Measurements from ENCODE around the gene SLC12A5. TPM values are rescaled to one million over a fixed set of nuclear protein-coding genes. Genes with fewer than 3 reads are reported as not detected.

Gene SLC12A5
- total RNA-seq, 1 donor from 2014 or later, result 0.77 TPM

DNA sequence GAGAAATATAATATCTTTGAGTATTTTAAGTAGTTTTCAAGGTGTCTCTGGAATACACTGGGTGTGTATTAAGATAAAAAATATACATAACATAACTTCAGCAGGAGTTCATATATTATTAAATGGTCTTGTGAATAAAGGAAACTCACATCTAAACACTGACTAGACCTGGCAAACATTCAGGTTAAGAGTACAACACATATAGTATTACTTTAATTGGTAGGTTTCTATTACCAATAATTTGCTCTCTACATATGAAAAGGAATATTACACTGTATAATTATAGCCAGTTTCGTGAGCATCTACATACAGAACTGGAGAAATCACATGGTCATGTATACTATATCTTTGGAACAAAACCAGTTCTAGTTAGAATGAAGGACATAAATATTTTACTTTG lies 52.1 kb downstream of the SLC12A5 start:
- peaks cover 12% of the 10 kb centered on the region for H3K36me3 Mint-ChIP-seq
- H4K20me1 ChIP-seq (ENCODE audit: low read depth), result peaks cover 100% of the 10 kb centered on the region
- no peak overlapping the region for H3K9ac ChIP-seq
- no peak overlapping the region for H3K27ac Mint-ChIP-seq
- peaks cover 14% of the 10 kb centered on the region for H3K4me1 ChIP-seq
- H3K4me3 Mint-ChIP-seq, result no peak overlapping the region
- H3K4me3 ChIP-seq, result no peak overlapping the region
- H3K4me1 Mint-ChIP-seq, result peaks cover 15% of the 10 kb centered on the region
- DNase-seq (ENCODE audit: low spot score), result no peak
- TF ChIP-seq, protein P1, sequence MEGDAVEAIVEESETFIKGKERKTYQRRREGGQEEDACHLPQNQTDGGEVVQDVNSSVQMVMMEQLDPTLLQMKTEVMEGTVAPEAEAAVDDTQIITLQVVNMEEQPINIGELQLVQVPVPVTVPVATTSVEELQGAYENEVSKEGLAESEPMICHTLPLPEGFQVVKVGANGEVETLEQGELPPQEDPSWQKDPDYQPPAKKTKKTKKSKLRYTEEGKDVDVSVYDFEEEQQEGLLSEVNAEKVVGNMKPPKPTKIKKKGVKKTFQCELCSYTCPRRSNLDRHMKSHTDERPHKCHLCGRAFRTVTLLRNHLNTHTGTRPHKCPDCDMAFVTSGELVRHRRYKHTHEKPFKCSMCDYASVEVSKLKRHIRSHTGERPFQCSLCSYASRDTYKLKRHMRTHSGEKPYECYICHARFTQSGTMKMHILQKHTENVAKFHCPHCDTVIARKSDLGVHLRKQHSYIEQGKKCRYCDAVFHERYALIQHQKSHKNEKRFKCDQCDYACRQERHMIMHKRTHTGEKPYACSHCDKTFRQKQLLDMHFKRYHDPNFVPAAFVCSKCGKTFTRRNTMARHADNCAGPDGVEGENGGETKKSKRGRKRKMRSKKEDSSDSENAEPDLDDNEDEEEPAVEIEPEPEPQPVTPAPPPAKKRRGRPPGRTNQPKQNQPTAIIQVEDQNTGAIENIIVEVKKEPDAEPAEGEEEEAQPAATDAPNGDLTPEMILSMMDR (IDR thresholded peaks at IDR 0.05), result no peak
- TF ChIP-seq EZH2phosphoT487 (IDR thresholded peaks at IDR 0.05) (no peak), EZH2 (IDR thresholded peaks at IDR 0.05) (no peak)
- H3K9me3 Mint-ChIP-seq, result no peaks in the 10 kb centered on the region
- H3K27ac ChIP-seq, result no peak overlapping the region
- peaks cover 3% of the 10 kb centered on the region for H3K27me3 Mint-ChIP-seq (ENCODE audit: insufficient read depth, low read depth)
- no peaks in the 10 kb centered on the region for H3K36me3 ChIP-seq
- no peaks in the 10 kb centered on the region for H3K27me3 ChIP-seq
- H3K9me3 ChIP-seq (ENCODE audit: low read depth), result no peaks in the 10 kb centered on the region
- H3K79me2 ChIP-seq (ENCODE audit: low read depth), result peaks cover 97% of the 10 kb centered on the region
- no peak overlapping the region for H3K4me2 ChIP-seq
- H3F3A ChIP-seq (ENCODE audit: low read depth), result no peaks in the 10 kb centered on the region
- no peak overlapping the region for H2AFZ ChIP-seq (replicated peaks)

DNA sequence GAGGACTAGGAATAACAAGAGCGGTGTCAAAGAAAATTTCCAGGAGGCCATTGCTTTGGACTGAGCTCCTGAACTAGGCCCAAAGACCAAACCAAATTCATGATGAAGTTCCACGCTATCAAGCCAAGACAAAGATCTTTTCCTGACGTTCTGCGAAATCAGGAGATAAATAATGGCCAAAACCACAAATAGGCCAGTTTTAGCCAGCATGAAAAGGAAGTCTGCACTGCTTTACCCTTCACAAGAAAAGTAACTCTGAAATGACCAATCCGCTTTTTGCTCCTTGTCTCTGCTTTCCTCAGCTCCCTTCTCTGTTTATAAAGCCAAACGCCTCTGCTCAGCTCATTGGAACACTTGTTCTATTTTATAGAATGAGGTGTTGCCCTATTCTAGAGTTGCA lies 54.1 kb downstream of the SLC12A5 start:
- no peaks in the 10 kb centered on the region for H3K9me3 Mint-ChIP-seq
- Histone ChIP-seq H3F3A (ENCODE audit: low read depth) (no peaks in the 10 kb centered on the region), H3K9ac (no peak overlapping the region), H3K27me3 (no peaks in the 10 kb centered on the region), H3K79me2 (ENCODE audit: low read depth) (peaks cover 100% of the 10 kb centered on the region), H3K4me3 (no peak overlapping the region), H3K9me3 (ENCODE audit: low read depth) (no peaks in the 10 kb centered on the region), H2AFZ (replicated peaks) (no peak overlapping the region), H3K36me3 (no peaks in the 10 kb centered on the region), H3K4me1 (peaks cover 18% of the 10 kb centered on the region), H4K20me1 (ENCODE audit: low read depth) (peaks cover 100% of the 10 kb centered on the region), H3K27ac (no peak overlapping the region), H3K4me2 (no peak overlapping the region)
- H3K4me1 Mint-ChIP-seq, result peaks cover 30% of the 10 kb centered on the region
- H3K36me3 Mint-ChIP-seq, result peaks cover 5% of the 10 kb centered on the region
- TF ChIP-seq EZH2phosphoT487 (IDR thresholded peaks at IDR 0.05) (no peak), EZH2 (IDR thresholded peaks at IDR 0.05) (no peak)
- TF ChIP-seq, protein P1 (IDR thresholded peaks at IDR 0.05), result no peak
- no peak overlapping the region for H3K4me3 Mint-ChIP-seq
- peaks cover 3% of the 10 kb centered on the region for H3K27me3 Mint-ChIP-seq (ENCODE audit: insufficient read depth, low read depth)
- H3K27ac Mint-ChIP-seq, result no peak overlapping the region
- DNase-seq (ENCODE audit: low spot score), result no peak

DNA sequence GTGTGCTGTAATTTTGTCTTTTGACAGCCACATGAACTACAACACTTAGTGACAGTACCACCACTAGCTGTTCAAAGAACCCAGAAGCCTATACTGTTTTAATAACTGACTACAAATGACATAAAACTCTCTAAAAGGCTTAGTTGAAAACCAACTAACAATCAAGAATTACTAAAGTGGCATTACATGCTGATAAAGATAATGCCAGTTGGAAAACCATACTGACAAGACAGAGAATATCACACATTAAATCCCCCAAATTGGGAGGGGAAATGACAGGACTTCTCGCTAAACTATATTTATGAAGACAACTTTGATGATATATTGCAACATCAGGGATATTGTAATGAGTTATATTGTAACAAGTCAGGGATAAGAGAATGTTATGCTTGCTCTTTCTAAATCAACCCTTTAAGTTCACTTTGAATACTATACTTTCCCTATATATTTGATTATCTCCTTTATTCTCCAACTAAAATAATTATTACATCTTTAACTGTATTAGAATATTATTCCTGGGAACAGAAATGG lies 54.6 kb downstream of the SLC12A5 start:
- Mint-ChIP-seq H3K9me3 (no peaks in the 10 kb centered on the region), H3K27ac (no peak overlapping the region)

More for the DNA sequence above, 54.6 kb downstream of the SLC12A5 start:
- H3K27me3 Mint-ChIP-seq (ENCODE audit: insufficient read depth, low read depth), result peaks cover 3% of the 10 kb centered on the region
- H3K79me2 ChIP-seq (ENCODE audit: low read depth), result peaks cover 100% of the 10 kb centered on the region
- no peak overlapping the region for H2AFZ ChIP-seq (replicated peaks)
- no peaks in the 10 kb centered on the region for H3K36me3 ChIP-seq
- H3K4me1 ChIP-seq, result peaks cover 23% of the 10 kb centered on the region
- H3F3A ChIP-seq (ENCODE audit: low read depth), result no peaks in the 10 kb centered on the region
- peaks cover 100% of the 10 kb centered on the region for H4K20me1 ChIP-seq (ENCODE audit: low read depth)
- H3K4me3 Mint-ChIP-seq, result no peak overlapping the region
- H3K4me3 ChIP-seq, result no peak overlapping the region
- TF ChIP-seq EZH2phosphoT487 (IDR thresholded peaks at IDR 0.05) (no peak), EZH2 (IDR thresholded peaks at IDR 0.05) (no peak)
- TF ChIP-seq, protein P1 (IDR thresholded peaks at IDR 0.05), result no peak
- no peak overlapping the region for H3K9ac ChIP-seq
- H3K9me3 ChIP-seq (ENCODE audit: low read depth), result no peaks in the 10 kb centered on the region
- no peaks in the 10 kb centered on the region for H3K27me3 ChIP-seq
- H3K4me2 ChIP-seq, result no peak overlapping the region
- peaks cover 34% of the 10 kb centered on the region for H3K4me1 Mint-ChIP-seq
- H3K36me3 Mint-ChIP-seq, result peaks cover 3% of the 10 kb centered on the region
- H3K27ac ChIP-seq, result no peak overlapping the region
- DNase-seq (ENCODE audit: low spot score), result no peak

Data from neural progenitor cell (in vitro differentiated cells).